ENCODE data around the gene MCM9.

MCM9 gene

DNA sequence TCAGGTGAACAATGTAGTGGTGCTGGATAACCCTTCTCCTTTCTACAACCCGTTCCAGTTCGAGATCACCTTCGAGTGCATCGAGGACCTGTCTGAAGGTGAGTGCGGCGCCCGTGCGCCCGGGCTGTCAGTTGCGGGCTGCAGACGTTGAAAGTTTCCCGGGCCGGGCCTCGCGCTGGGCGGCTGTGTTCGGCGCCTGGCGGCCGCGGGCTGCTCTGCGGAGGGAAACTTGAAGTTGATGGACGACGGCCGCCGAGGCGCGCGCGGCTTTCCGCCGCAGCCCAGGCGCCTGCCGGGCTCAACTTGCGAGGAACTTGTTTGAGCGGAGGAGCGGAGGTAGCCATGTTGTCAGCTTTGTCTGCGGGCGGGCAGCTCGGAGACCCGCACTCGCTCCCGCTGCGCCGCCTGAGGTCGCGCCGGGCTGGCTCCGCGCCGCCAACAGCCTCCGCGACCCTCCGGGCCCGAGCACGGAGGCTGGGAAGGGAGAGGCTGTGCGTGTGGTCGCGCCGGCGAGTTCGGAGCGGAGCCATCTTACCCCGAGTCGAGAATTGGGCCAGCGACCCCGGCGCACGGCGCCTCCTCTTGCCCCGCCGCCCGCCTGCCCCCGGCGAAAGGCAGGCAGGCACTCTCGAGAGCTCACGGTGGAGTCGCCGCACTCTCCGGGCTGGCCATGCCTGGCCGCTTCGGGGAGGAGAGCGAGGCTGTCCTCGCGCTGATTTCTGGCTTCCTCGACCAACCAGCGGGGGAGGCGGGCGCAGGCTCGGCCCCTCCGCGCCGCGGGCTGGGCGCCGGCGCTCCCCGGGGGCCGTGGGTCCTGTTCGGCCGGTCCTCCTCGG lies 40.3 kb downstream of the MCM9 start:
- no peak overlapping the region for H2AFZ ChIP-seq (ENCODE audit: low read length)
- H3K4me1 ChIP-seq (ENCODE audit: insufficient read depth, low read length, severe bottlenecking): peaks cover 69% of the 10 kb centered on the region
- peak overlapping the region; percentile 85 for H3K4me3 ChIP-seq (ENCODE audit: low read depth, low read length, poor library complexity, severe bottlenecking)

GRCh38 chr6:118893807-118894424 lies 41.0 kb downstream of the MCM9 start, which contains the start of gene ASF1A:
Gene ASF1A, plus strand, starts transcription at chr6:118894152. Its CDS starts 262 bp downstream, at chr6:118894414.
- Histone ChIP-seq H3K4me1 (ENCODE audit: insufficient read depth, low read length, severe bottlenecking) (peaks cover 68% of the 10 kb centered on the region), H3K79me2 (ENCODE audit: insufficient read depth, low read length) (peaks cover 72% of the 10 kb centered on the region)

More for the DNA sequence above, 40.3 kb downstream of the MCM9 start:
- H3K36me3 ChIP-seq (ENCODE audit: insufficient read depth, low read length): peaks cover 18% of the 10 kb centered on the region; the same call in 1 of the 2 replicates
- TF ChIP-seq, protein P1, sequence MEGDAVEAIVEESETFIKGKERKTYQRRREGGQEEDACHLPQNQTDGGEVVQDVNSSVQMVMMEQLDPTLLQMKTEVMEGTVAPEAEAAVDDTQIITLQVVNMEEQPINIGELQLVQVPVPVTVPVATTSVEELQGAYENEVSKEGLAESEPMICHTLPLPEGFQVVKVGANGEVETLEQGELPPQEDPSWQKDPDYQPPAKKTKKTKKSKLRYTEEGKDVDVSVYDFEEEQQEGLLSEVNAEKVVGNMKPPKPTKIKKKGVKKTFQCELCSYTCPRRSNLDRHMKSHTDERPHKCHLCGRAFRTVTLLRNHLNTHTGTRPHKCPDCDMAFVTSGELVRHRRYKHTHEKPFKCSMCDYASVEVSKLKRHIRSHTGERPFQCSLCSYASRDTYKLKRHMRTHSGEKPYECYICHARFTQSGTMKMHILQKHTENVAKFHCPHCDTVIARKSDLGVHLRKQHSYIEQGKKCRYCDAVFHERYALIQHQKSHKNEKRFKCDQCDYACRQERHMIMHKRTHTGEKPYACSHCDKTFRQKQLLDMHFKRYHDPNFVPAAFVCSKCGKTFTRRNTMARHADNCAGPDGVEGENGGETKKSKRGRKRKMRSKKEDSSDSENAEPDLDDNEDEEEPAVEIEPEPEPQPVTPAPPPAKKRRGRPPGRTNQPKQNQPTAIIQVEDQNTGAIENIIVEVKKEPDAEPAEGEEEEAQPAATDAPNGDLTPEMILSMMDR (IDR thresholded peaks at IDR 0.05; ENCODE audit: low read length): no peak
- TF ChIP-seq EZH2 (IDR thresholded peaks at IDR 0.05; ENCODE audit: borderline replicate concordance, low read length): no peak
- H3F3A ChIP-seq (ENCODE audit: insufficient read depth, low read length): no peaks in the 10 kb centered on the region
- no peaks in the 10 kb centered on the region for H3K9me2 ChIP-seq (ENCODE audit: low read depth, low read length)
- H3K27me3 ChIP-seq (ENCODE audit: insufficient read depth, low read length): no peaks in the 10 kb centered on the region
- peak overlapping the region; percentile 97 for H3K27ac ChIP-seq (ENCODE audit: low read depth, low read length, poor library complexity, severe bottlenecking)
- H4K20me1 ChIP-seq (ENCODE audit: insufficient read depth, low read length): no peaks in the 10 kb centered on the region
- peak overlapping the region; percentile 73 for H3K4me2 ChIP-seq (ENCODE audit: low read length)
- peaks cover 75% of the 10 kb centered on the region for H3K79me2 ChIP-seq (ENCODE audit: insufficient read depth, low read length)
- H3K9me3 ChIP-seq (ENCODE audit: low read length): no peaks in the 10 kb centered on the region
- peak overlapping the region; percentile 95 for H3K9ac ChIP-seq (ENCODE audit: low read length)

DNA sequence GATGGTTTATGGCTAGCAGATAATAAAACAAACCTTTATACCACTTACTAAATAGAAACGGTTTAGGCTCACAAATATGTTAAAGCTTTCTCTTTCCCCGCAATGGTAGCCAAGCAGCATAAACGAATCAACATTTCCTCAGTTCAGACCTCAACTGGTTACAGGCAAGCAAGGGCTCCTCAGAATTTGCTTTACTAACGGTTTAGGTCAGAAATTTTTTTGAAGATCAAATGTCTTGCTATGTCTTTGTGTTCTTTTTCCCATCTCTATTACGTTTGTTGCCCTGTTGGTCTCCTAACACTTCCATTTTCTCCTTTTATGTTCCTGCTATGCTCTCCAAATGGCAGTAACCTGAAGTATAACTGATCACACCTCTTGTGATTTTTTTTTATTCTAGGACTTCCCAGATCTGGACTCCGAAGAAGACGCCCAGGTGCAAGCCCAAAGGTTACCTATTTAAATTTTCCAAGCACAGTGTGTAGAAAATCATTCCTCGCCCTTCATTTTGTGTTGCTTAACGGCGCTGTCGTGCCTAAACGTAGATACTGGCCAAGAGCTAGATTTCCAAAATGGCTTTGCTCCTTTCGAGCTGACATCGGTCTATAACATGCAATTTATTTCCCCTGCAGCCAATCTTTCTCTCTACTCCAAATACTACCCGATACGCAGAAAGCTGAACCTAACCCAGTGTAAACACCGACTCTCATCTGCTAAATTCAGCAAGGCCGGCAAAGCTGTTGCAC lies 41.7 kb downstream of the MCM9 start:
- Histone ChIP-seq H3F3A (ENCODE audit: insufficient read depth, low read length) (no peaks in the 10 kb centered on the region), H3K36me3 (ENCODE audit: insufficient read depth, low read length) (peaks cover 7% of the 10 kb centered on the region; the same call in 1 of the 2 replicates), H3K9me3 (ENCODE audit: low read length) (no peaks in the 10 kb centered on the region), H3K9me2 (ENCODE audit: low read depth, low read length) (no peaks in the 10 kb centered on the region), H3K27me3 (ENCODE audit: insufficient read depth, low read length) (no peaks in the 10 kb centered on the region), H3K9ac (ENCODE audit: low read length) (peak overlapping the region; percentile 89), H3K4me3 (ENCODE audit: low read depth, low read length, poor library complexity, severe bottlenecking) (peak overlapping the region; percentile 85), H3K4me1 (ENCODE audit: insufficient read depth, low read length, severe bottlenecking) (peaks cover 64% of the 10 kb centered on the region), H2AFZ (ENCODE audit: low read length) (no peak overlapping the region), H4K20me1 (ENCODE audit: insufficient read depth, low read length) (no peaks in the 10 kb centered on the region), H3K27ac (ENCODE audit: low read depth, low read length, poor library complexity, severe bottlenecking) (peak overlapping the region; percentile 97), H3K79me2 (ENCODE audit: insufficient read depth, low read length) (peaks cover 73% of the 10 kb centered on the region), H3K4me2 (ENCODE audit: low read length) (peak overlapping the region; percentile 91)
- TF ChIP-seq, protein P1 (IDR thresholded peaks at IDR 0.05; ENCODE audit: low read length): no peak
- TF ChIP-seq EZH2 (IDR thresholded peaks at IDR 0.05; ENCODE audit: borderline replicate concordance, low read length): no peak

More at GRCh38 chr6:118893807-118894424, 41.0 kb downstream of the MCM9 start, which contains the start of gene ASF1A:
- Histone ChIP-seq H3K9ac (ENCODE audit: low read length) (peak within 1 kb of the TSS; percentile 95), H3K9me2 (ENCODE audit: low read depth, low read length) (no peaks in the 10 kb centered on the region), H4K20me1 (ENCODE audit: insufficient read depth, low read length) (no peaks in the 10 kb centered on the region), H3K36me3 (ENCODE audit: insufficient read depth, low read length) (peaks cover 11% of the 10 kb centered on the region; the same call in 1 of the 2 replicates), H3K27ac (ENCODE audit: low read depth, low read length, poor library complexity, severe bottlenecking) (peak within 1 kb of the TSS; percentile 97), H3K27me3 (ENCODE audit: insufficient read depth, low read length) (no peaks in the 10 kb centered on the region), H3K4me3 (ENCODE audit: low read depth, low read length, poor library complexity, severe bottlenecking) (peak within 1 kb of the TSS; percentile 85), H3K4me2 (ENCODE audit: low read length) (peak within 1 kb of the TSS; percentile 91), H3K9me3 (ENCODE audit: low read length) (no peaks in the 10 kb centered on the region), H2AFZ (ENCODE audit: low read length) (no peak within 1 kb of the TSS), H3F3A (ENCODE audit: insufficient read depth, low read length) (no peaks in the 10 kb centered on the region)
- no peak for TF ChIP-seq EZH2 (IDR thresholded peaks at IDR 0.05; ENCODE audit: borderline replicate concordance, low read length)
- TF ChIP-seq, protein P1 (IDR thresholded peaks at IDR 0.05; ENCODE audit: low read length): peak; percentile 43; the same call in 1 of the 2 replicates
